Measurements from ENCODE around the gene TERT.
"Not testable (repeated sequence)": the region's sequence is repeated elsewhere in the genome, so short reads cannot be mapped to it uniquely, and the experiment has no call there.

The TERT gene

DNA sequence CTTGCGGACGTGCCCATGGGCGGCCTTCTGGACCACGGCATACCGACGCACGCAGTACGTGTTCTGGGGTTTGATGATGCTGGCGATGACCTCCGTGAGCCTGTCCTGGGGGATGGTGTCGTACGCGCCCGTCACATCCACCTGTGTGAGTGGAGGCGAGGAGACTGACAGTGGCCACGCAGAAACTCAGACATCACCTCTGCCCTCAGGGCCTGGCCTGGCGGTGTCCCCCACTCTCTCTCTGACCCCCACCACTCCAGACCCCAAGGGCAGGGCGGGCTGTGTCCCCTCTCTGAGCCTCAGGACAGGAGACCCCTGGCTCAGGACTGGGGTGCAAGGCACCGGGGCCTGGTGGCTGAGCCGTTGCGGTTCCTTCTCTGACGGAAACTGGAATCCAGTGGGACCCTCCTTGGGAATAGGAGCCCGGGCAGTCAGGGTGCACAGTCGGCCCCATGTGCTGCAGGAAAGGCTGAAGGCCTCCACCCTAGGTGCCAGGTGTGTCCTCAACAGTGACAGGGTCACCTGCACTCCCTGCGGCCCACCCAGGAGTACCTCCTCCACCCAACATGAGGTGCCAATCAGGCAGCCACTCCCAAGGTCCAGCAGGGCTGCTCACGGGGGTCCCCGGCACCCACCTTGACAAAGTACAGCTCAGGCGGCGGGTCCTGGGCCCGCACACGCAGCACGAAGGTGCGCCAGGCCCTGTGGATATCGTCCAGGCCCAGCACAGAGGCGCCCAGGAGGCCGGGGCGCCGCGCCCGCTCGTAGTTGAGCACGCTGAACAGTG is 16.0 kb downstream of the TERT start:
- no peak for DNase-seq (ENCODE audit: low read depth in 2 of 2)

DNA sequence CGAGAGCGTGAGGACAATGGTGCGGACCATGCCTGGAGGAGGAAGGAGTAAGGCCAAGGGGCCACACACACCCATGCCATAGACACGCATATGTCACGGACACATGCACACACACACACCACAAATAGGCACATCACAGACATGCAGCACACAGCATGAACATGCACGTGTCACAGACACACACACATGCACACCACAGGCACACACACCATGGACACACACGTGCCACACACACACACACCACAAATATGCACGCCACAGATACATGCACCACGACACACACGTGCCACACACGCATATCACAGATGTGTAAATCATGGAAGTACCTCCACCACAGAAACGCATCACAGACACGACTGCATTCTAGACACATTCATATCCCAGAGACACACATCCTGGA is 16.7 kb downstream of the TERT start:
- DNase-seq (ENCODE audit: low read depth in 2 of 2), result no peak

DNA sequence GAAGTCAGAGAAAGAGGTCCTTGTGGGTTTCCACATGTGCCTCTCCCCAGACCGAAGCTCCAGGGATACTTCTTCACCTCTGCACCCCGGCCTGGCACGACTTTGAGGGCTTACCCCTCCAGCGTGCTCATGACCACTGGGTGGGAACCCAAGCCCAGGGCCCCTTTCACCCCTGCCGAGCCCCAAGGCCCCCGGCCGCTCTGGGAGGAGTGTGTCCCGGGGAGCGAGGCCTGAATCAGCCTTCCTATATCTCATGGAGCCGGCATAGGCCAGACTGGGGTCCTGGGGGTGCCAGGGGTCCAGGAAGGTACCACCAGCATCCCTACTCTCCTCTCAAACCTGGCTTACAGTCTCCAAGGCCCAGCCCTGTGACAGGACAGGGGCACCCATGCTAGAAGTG is 17.1 kb downstream of the TERT start:
- DNase-seq (ENCODE audit: low read depth in 2 of 2), result no peak

DNA sequence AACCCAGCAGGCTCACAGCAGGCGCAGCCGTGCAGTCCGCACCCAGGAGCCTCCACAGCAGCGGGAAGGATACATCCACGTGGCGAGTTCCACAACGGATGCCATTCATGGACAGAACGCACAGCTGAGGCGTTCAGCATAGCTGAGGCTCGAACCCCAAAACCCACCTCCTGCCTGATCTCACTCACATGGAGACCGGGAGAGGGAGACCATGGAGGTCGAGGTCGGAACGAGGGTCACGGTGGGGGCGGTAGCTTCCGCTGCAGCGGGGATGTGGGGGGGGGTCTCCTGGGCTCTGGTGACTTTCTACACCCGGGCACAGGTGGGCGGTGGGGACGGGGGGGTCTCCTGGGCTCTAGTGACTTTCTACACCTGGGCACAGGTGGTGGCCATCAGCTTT is 17.5 kb downstream of the TERT start:
- DNase-seq (ENCODE audit: low read depth in 2 of 2), result no peak

DNA sequence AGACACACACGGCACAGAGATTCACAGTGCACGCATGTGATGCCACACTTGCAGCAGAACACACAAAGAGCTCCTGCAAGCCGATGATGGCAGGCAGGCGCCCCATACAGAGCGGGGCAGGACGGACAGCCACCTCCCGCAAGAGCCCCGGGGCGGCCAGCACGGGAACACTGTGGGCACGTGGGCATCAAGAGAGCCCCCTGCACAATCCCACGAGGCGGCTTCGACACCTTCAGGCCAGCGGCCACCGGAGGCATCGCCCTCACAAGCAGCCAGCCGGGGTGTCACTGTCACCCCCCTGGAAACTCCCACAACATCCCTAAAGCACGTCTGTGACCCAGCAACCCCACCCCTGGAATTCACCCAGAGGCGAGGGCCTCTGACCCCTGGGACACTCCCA is 17.9 kb downstream of the TERT start:
- DNase-seq (ENCODE audit: low read depth in 2 of 2), result no peak

DNA sequence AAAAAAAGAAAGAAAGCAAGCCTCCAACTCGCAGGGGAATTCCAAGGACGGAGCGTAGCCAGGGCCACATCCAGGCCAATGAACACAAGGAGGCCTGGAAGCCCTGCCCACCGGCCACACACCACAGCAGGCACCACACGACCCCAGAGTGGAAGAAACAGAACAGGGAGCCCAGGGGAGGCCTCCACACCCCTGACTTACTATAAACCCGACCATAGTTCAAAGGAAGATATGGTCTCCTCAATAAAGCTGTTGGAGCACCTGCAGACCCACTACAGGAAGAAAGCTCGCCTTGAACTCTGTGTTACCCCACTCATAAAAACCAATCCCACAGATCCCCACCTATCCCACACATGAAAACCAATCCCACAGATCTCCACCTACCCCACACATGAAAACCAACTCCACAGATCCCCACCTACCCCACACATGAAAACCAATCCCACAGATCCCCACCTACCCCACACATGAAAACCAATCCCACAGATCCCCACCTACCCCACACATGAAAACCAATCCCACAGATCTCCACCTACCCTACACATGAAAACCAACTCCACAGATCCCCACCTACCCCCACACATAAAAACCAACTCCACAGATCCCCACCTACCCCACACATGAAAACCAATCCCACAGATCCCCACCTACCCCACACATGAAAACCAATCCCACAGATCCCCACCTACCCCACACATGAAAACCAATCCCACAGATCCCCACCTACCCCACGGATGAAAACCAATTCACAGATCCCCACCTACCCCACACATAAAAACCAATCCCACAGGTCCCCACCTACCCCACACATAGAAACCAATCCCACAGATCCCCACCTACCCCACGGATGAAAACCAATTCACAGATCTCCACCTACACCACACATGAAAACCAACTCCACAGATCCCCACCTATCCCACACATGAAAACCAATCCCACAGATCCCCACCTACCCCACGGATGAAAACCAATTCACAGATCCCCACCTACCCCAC is 19.2 kb downstream of the TERT start:
- DNase-seq (ENCODE audit: low read depth in 2 of 2), result not testable (repeated sequence)

DNA sequence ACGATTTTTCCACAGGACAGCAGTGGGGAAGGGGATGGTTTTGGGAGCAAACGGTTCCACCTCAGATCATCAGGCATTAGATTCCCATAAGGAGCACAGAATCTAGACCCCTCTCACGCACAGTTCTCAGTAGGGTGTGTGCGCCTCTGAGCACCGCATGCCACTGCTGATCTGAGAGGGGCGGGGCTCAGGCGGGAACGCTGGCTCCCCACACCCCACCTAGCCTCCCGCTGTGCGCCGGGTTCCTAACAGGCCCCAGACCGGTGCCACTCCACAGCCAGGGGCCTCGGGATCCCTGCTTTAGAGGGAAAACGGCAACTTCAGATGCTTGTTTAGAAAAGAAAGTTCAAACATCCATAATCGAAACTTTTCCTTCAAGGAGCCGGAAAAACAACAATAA is 20.4 kb downstream of the TERT start:
- no peak for DNase-seq (ENCODE audit: low read depth in 2 of 2)

DNA sequence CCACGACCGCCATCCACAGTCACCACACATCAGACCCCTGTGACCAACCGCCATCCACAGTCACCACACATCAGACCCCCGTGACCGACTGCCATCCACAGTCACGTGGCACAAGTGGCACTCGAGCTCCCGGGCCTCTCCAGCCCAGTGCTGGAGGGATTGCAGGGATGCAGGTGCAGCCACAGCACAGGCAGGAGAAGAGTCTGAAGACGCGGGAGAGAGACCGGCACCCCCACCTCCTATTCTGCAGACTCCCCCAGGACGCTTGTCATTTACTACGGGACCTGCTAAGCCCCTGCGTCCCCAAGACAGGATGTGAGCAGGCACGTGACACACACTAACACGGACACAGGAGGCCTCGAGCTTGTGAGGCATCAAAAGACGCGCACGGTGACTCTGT is 21.1 kb downstream of the TERT start:
- DNase-seq (ENCODE audit: low read depth in 2 of 2), result no peak

DNA sequence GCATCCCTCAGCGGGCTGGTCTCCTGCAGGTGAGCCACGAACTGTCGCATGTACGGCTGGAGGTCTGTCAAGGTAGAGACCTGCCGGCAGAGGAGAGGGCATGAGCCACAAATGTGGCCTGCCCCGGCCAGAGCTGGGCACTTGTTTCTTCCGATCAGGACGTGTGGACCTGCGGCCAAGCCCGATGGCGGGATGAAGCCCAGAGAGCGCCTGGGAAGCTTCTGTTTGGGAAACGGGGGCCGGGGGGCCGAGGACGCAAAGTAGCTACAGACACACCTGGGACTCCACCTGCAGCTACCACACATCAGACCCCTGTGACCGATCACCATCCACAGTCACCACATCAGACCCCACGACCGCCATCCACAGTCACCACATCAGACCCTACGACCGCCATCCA is 22.7 kb downstream of the TERT start:
- no peak for DNase-seq (ENCODE audit: low read depth in 2 of 2)

DNA sequence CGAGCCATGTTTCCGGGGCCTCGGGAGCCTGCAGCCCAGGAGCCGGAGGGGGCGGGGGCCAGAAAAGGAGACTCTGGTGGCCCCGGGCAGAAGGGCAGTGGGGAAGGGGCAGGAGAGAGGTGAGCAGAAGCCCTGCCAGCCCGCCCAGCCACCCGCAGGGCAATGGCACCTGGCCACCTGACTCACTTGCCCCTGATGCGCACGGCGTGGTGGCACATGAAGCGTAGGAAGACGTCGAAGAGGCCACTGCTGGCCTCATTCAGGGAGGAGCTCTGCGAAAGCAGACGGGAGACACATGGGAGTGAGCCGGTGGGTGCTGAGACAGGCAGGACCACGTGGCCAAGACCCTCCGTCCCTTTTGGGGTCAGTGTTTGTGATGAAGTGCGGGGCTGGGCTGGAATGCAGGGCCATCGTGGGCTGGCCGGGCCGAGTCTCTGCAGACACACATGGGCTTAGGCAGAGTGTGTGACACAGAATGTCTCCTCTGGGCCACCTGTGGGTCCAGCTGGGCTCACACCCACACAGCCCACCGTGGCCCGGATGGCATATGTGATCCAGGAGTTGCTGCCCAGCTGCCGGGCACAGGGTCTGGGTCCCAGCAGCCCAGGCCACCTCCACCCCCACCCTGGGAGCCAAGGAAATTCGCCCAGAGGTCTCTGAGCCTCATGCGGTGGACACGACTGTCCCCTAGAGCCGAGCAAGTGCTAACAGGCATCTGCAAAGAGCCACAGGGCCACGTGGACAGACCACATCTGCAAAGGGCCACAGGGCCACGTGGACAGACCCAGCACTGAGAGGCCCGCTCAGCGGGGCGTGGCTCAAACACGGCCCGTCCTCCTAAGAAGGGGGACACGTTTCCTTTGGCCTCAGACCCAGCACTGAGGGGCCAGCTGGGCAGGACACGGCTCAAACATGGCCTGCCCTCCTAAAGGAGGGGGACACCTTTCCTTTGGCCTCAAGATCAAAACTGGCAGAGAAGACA is 23.6 kb downstream of the TERT start:
- DNase-seq (ENCODE audit: low read depth in 2 of 2), result no peak

DNA sequence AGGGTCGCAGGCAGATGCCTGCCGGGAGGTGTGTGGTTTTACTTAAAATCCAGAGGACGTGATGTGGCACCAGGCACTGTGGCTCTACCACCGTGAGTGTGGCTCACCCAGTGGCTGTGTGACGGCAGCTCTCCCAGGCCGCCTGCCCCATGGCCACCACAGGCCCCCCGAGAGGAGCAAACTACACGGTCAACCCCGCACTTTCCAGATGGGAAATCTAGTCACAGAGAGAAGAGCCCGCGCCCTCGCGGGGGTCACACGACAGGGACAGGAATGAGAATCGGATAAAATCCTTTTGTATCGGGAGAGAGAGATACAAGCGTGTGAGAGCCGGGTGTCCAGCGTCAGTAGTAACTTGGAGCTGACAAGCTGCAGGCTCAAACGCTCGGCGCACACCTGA is 24.4 kb downstream of the TERT start:
- no peak for DNase-seq (ENCODE audit: low read depth in 2 of 2)

DNA sequence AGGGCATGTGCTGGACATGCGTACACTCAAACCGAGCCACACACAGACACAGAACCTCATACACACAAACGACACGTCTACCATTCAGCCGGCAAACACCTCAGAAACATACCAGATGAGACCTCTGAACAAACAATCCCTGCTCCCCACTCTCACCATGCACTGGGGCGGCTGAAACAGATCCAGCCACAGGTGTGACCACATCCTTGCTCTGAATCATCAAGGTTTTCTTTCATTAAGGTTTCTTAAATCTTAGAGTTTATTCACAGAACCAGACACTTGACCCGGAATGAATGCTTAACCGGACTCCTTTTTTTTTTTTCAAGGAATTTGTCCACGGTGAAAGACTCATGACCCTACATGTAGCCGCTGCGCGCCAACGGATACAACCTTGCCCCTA is 26.2 kb downstream of the TERT start:
- DNase-seq (ENCODE audit: low read depth in 2 of 2), result peak; percentile 9 to 14

DNA sequence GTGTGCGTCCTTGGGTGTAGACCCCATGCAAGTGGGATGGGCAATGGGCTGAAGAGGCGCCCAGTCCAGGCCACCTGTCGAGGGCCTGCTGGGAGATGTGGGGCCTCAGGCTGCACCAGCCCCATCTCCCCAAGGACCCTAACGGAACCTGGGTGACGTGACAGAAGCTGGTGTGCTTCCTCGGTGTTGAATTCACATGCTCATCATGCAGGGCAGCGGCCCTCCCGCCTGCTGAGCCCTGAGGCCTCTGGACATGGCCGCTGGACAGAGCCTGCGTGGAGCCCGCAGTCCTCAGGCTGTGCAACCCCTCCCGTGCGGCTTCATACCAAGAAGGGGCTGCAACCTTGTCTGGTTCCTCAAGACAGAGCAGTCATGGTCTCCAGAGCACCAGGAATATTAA is 26.8 kb downstream of the TERT start:
- DNase-seq (ENCODE audit: low read depth in 2 of 2), result no peak

DNA sequence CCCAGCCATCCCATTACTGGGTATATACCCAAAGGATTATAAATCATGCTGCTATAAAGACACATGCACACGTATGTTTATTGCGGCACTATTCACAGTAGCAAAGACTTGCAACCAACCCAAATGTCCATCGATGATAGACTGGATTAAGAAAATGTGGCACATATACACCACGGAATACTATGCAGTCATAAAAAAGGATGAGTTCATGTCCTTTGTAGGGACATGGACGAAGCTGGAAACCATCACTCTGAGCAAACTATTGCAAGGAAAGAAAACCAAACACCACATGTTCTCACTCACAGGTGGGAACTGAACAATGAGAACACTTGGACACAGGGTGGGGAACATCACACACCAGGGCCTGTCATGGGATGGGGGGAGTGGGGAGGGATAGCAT is 27.4 kb downstream of the TERT start:
- DNase-seq (ENCODE audit: low read depth in 2 of 2), result not testable (repeated sequence)

DNA sequence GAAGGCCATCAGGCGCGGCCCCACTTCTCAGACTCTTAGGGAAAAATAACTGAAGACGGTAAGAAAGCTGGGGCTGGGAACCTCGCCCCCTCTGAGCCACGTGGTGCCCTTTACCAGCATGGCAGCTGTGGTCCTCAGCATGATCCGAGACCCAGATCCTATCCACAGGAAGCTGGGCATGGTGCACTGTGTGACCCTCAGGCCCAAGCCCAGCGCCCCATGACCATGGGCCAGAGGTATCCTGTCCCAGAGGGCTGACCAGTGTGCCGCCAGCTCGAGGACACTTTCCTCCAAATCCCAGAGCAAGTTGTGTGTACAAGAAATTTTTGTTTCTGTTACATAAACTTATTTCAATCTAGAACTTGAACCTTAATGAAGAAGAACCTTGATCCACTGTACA is 28.1 kb downstream of the TERT start:
- no peak for DNase-seq (ENCODE audit: low read depth in 2 of 2)

DNA sequence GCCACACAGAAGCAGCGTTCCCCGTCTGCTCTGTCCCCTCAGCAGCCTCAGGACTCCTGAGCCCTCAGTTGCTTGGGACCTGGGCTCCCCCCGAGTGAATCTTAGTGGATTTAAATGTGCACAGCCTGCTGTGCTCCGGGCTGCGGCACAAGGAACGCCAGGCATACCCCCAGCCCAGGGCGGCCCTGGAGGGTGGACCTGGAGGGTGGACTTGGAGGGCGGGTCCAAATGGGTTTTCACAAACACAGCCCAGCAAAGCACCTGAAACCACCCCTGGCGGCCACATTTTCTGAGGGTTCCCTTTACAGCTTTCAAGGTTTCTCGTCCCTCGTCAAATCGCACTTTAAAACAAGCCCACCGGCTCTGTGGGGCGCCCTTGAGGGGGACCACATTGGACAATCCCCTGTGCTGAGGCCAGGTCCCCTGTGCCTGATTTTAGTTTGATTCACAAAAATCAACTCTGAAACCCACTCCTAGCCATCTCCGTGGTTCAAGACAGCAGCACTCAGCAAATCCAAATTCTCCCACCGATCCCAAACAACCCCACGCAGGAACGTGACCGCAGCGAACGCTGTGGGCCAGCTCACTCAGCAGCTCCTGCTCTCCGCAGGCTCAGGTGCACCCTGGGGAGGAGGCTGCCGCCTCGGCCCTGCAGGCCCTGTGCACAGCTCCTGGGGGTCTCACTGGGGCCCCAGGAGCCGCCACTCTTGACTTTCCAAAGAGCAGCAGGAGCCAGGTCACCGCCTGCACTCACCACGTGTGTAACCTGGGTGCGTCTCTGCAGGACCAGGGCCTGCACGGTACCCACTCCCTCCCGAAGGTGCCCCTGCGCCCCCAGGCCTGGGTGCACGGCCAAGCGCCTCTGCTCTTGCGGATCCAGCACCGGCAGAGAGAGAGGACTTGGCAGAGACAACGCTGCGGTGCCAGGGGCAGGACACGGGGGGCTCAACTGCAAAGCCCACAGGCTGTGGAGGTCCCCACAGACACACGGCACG is 29.1 kb downstream of the TERT start:
- no peak for DNase-seq (ENCODE audit: low read depth in 2 of 2)

DNA sequence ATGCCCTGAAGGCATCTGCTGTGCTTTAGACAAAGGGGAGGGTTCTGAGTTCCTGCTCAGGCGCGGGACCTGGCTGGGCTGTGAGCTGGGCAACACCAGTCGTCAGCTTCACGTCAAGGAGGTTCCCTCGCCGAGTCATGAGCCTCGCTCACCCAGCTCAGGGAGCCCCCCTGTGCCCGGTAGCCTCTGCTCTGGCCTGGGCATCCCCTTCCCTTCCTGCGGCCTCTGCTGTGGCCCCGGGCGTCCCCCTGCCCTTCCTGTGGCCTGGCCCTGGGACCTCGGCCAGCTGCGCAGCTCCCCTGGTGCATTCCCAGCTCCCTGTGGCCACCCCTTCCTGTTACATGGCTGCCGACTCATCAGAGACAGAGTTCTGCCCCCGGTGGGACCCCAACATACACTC is 29.8 kb downstream of the TERT start:
- DNase-seq (ENCODE audit: low read depth in 2 of 2), result no peak

DNA sequence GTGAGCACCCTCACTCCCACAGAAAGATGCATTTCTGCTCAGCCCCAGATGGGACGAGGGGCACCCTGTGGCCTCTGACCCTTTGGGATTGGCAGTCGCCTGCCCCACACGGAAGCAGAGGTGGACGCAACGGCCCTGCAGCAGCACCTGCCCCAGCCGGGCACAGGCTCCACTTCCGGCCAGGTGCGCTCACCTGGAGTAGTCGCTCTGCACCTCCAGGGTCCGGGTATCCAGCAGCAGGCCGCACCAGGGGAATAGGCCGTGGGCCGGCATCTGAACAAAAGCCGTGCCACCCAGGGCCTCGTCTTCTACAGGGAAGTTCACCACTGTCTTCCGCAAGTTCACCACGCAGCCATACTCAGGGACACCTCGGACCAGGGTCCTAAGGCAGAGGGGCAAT is 30.7 kb downstream of the TERT start:
- no peak for DNase-seq (ENCODE audit: low read depth in 2 of 2)

DNA sequence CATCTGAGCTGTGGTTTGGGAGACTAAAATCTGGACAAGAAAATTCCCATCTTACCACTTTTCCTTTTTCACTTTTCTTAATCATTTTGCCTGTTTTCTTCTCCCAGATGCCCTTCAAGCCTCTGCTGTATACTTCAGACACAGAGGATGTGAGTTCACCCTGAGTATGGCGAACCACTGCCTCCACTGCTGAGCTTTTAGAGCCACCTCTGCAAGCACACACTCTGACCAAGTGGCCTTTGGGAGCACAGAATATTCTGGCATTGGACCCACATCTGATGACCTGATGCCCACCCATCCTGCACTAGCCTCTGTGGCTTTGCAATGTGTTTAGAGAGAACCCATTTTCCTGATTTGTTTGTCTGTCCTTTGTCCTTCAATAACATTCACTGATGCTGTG is 32.5 kb downstream of the TERT start:
- no peak for DNase-seq (ENCODE audit: low read depth in 2 of 2)

DNA sequence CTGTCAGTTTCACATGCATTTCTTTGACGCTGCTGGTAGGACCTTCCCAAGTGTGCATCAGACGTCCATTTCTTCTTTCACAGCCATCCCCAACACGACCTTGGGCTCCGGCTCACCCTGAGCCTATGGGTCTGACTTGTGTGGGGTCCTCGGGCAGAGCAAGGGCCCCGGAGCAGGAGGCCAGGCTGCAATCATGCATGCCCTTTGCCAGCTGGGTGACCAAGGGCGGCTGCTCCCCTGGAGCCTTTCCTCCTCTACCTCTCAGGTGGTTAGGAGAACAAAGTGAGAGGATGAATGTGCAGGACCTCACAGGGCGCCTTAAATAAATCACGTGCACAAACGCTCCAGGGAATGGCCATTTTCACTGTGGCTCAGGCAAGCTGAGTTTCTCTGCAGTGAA is 33.2 kb downstream of the TERT start:
- DNase-seq (ENCODE audit: low read depth in 2 of 2), result no peak
